Measurements from ENCODE around the gene YWHAQ.
A peak's percentile ranks its signal among the peaks of the same experiment; 100 is the strongest.
"Not testable (repeated sequence)": the region's sequence is repeated elsewhere in the genome, so short reads cannot be mapped to it uniquely, and the experiment has no call there.

The YWHAQ gene

GRCh38 chr2:9631878-9632700 is 1.3 kb upstream of the YWHAQ start:
- DNase-seq (ENCODE audit: low read depth) = no peak

GRCh38 chr2:9631553-9631819 is 689 bp upstream of the YWHAQ start:
- DNase-seq (ENCODE audit: low read depth) = no peak

- DNase-seq (ENCODE audit: low read depth) = peak; percentile 77
Observed at GRCh38 chr2:9630117-9630735, 571 bp downstream of the YWHAQ start.

- DNase-seq (ENCODE audit: low read depth) = no peak
Observed at GRCh38 chr2:9629222-9630116, 1.3 kb downstream of the YWHAQ start.

GRCh38 chr2:9627310-9627709 is 3.5 kb downstream of the YWHAQ start:
- DNase-seq (ENCODE audit: low read depth) = no peak

- no peak for DNase-seq (ENCODE audit: low read depth)
Observed at GRCh38 chr2:9623151-9623550, 7.6 kb downstream of the YWHAQ start.

GRCh38 chr2:9621655-9622054 is 9.1 kb downstream of the YWHAQ start:
- DNase-seq (ENCODE audit: low read depth) = not testable (repeated sequence)

- no peak for DNase-seq (ENCODE audit: low read depth)
Observed at GRCh38 chr2:9618410-9618809, 12.4 kb downstream of the YWHAQ start.

GRCh38 chr2:9617749-9618148 is 13.0 kb downstream of the YWHAQ start:
- no peak for DNase-seq (ENCODE audit: low read depth)

GRCh38 chr2:9617296-9617695 is 13.5 kb downstream of the YWHAQ start:
- DNase-seq (ENCODE audit: low read depth) = no peak

GRCh38 chr2:9614562-9614961 is 16.2 kb downstream of the YWHAQ start:
- no peak for DNase-seq (ENCODE audit: low read depth)

GRCh38 chr2:9613291-9613690 is 17.5 kb downstream of the YWHAQ start:
- no peak for DNase-seq (ENCODE audit: low read depth)

GRCh38 chr2:9611549-9611912 is 19.3 kb downstream of the YWHAQ start:
- DNase-seq (ENCODE audit: low read depth) = not testable (repeated sequence)

- no peak for DNase-seq (ENCODE audit: low read depth)
Observed at GRCh38 chr2:9610781-9611548, 19.8 kb downstream of the YWHAQ start.

- not testable (repeated sequence) for DNase-seq (ENCODE audit: low read depth)
Observed at GRCh38 chr2:9608491-9608890, 22.3 kb downstream of the YWHAQ start.

GRCh38 chr2:9602412-9602811 is 28.4 kb downstream of the YWHAQ start:
- DNase-seq (ENCODE audit: low read depth) = no peak

GRCh38 chr2:9601397-9601796 is 29.4 kb downstream of the YWHAQ start:
- DNase-seq (ENCODE audit: low read depth) = no peak

- DNase-seq (ENCODE audit: low read depth) = no peak
Observed at GRCh38 chr2:9599430-9599829, 31.4 kb downstream of the YWHAQ start.

- DNase-seq (ENCODE audit: low read depth) = no peak
Observed at GRCh38 chr2:9596621-9597311, 34.0 kb downstream of the YWHAQ start.

GRCh38 chr2:9595746-9596145 is 35.1 kb downstream of the YWHAQ start:
- DNase-seq (ENCODE audit: low read depth) = no peak

- not testable (repeated sequence) for DNase-seq (ENCODE audit: low read depth)
Observed at GRCh38 chr2:9595256-9595655, 35.5 kb downstream of the YWHAQ start.

Data from activated T-cell treated with anti-CD3 and anti-CD28 coated beads for 48 hours (primary cell).